ENCODE results near the gene DNALI1.

- TF ChIP-seq CTCF (IDR thresholded peaks at IDR 0.05) (no peak), POLR2AphosphoS5 (IDR thresholded peaks at IDR 0.05) (no peak), EP300 (IDR thresholded peaks at IDR 0.05) (no peak), POLR2A (IDR thresholded peaks at IDR 0.05) (no peak)
Observed at GRCh38 chr1:37562984-37563383, 6.2 kb downstream of the DNALI1 start.
